ENCODE results near the gene SOX13. TPM values are rescaled to one million over a fixed set of nuclear protein-coding genes. Genes with fewer than 3 reads are reported as not detected.
A peak's percentile ranks its signal among the peaks of the same experiment; 100 is the strongest.
"Not testable (repeated sequence)": the region's sequence is repeated elsewhere in the genome, so short reads cannot be mapped to it uniquely, and the experiment has no call there.

Gene SOX13
- total and polyA plus RNA-seq, 8 donors: 12.0 to 27.2 (median 17.2) TPM

- DNase-seq (peak in 2 of 6 donors; percentile 5 to 20), ATAC-seq (no peak), FAIRE-seq (no peak)
- H3K27me3 ChIP-seq: no peaks in the 10 kb centered on the region
- no peaks in the 10 kb centered on the region for H3K4me1 ChIP-seq
- TF ChIP-seq, protein P1, sequence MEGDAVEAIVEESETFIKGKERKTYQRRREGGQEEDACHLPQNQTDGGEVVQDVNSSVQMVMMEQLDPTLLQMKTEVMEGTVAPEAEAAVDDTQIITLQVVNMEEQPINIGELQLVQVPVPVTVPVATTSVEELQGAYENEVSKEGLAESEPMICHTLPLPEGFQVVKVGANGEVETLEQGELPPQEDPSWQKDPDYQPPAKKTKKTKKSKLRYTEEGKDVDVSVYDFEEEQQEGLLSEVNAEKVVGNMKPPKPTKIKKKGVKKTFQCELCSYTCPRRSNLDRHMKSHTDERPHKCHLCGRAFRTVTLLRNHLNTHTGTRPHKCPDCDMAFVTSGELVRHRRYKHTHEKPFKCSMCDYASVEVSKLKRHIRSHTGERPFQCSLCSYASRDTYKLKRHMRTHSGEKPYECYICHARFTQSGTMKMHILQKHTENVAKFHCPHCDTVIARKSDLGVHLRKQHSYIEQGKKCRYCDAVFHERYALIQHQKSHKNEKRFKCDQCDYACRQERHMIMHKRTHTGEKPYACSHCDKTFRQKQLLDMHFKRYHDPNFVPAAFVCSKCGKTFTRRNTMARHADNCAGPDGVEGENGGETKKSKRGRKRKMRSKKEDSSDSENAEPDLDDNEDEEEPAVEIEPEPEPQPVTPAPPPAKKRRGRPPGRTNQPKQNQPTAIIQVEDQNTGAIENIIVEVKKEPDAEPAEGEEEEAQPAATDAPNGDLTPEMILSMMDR (IDR thresholded peaks at IDR 0.05): no peak
- H3K9me3 ChIP-seq: no peaks in the 10 kb centered on the region
- intact Hi-C loops (cut with DNase I): no loop called here
- H3K27ac ChIP-seq: no peak overlapping the region
- WGBS, 2 donors: 81 to 82% methylated on average over 8 of the region's 8 CpGs
- H3K4me3 ChIP-seq: no peak overlapping the region
- H3K36me3 ChIP-seq: no peaks in the 10 kb centered on the region
Measured at GRCh38 chr1:204045430-204045829, 27.5 kb upstream of the SOX13 start.

DNA sequence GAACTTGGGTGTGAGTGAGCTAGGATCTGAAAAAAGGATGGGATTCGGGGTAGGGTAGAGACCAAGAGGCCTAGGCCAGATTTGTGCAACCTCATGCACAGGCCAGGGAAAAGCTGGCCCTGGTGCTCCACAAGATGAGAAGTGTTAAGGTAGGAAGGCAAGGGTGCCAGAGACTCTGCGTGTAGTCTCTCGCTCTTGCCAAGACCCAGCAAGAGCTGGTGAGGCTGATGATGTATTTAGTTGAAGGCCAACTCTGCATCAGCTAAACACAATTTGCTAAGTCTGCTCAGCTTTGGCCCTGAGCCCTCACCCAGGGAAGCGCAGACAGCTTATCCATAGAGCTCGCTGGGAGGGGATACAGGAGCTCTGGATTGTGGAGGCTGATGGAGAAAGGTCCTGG is 26.6 kb upstream of the SOX13 start:
- TF ChIP-seq, protein P1 (IDR thresholded peaks at IDR 0.05): no peak
- ATAC-seq (no peak), DNase-seq (no peak), FAIRE-seq (no peak)
- H3K4me3 ChIP-seq: no peak overlapping the region
- no peaks in the 10 kb centered on the region for H3K9me3 ChIP-seq
- intact Hi-C loops (cut with DNase I): no loop called here
- H3K36me3 ChIP-seq: no peaks in the 10 kb centered on the region
- 90 to 96% methylated on average over 5 of the region's 5 CpGs for WGBS, 2 donors
- H3K27ac ChIP-seq: no peak overlapping the region
- no peaks in the 10 kb centered on the region for H3K27me3 ChIP-seq
- no peaks in the 10 kb centered on the region for H3K4me1 ChIP-seq

GRCh38 chr1:204048796-204049195 is 24.1 kb upstream of the SOX13 start:
- WGBS, 2 donors: 82 to 94% methylated on average over 3 of the region's 3 CpGs
- FAIRE-seq; H3K9me3 ChIP-seq; ATAC-seq; H3K36me3 ChIP-seq; DNase-seq; intact Hi-C loops (cut with DNase I); H3K27ac ChIP-seq; H3K4me3 ChIP-seq; H3K4me1 ChIP-seq; H3K27me3 ChIP-seq: not testable (repeated sequence)

DNA sequence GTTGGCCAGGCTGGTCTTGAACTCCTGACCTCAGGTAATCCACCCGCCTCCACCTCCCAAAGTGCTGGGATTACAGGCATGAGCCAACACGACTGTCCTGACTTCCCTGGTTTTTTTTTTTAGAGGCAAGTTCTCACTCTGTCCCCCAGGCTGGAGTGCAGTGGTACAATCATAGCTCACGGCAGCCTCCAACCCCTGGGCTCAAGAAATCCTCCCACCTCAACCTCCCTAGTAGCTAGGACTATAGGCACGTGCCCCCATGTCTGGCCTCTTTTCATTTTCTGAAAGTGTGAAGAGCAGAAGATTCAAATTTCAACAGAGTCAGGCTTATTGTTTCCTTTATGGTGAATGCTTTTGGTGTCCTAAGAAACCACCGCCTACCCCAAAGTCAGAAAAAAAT is 21.7 kb upstream of the SOX13 start:
- TF ChIP-seq, protein P1 (IDR thresholded peaks at IDR 0.05): no peak
- Histone ChIP-seq H3K4me3 (no peak overlapping the region), H3K4me1 (no peaks in the 10 kb centered on the region), H3K36me3 (no peaks in the 10 kb centered on the region), H3K27ac (no peak overlapping the region), H3K27me3 (no peaks in the 10 kb centered on the region), H3K9me3 (no peaks in the 10 kb centered on the region)
- intact Hi-C loops (cut with DNase I): no loop called here
- DNase-seq (no peak), FAIRE-seq (no peak), ATAC-seq (no peak)
- WGBS, 2 donors: 84 to 96% methylated on average over 5 of the region's 5 CpGs

GRCh38 chr1:204051718-204052117 is 21.2 kb upstream of the SOX13 start:
- Histone ChIP-seq H3K27ac (no peak overlapping the region), H3K4me3 (no peak overlapping the region), H3K9me3 (no peaks in the 10 kb centered on the region), H3K4me1 (no peaks in the 10 kb centered on the region), H3K27me3 (no peaks in the 10 kb centered on the region), H3K36me3 (no peaks in the 10 kb centered on the region)
- intact Hi-C loops (cut with DNase I): no loop called here
- no peak for DNase-seq
- ATAC-seq: no peak
- TF ChIP-seq, protein P1 (IDR thresholded peaks at IDR 0.05): no peak
- FAIRE-seq: no peak

DNA sequence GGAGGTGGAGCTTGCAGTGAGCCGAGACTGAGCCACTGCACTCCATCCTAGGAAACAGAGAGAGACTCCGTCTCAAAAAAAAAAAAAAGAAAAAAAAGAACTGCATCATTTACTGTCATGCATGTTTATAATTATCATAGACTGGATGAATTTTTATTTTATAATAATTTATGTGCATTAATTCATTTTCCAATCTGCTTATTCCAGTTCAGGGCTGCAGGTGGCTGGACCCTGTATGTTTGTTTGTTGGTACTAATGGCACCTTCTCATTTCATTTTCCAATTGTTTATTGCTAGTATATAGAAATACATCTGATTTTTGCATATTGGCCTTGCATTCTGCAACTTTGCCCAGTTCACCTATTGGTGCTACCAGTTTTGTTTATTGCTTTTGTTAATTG is 19.0 kb upstream of the SOX13 start:
- FAIRE-seq (no peak), DNase-seq (no peak), ATAC-seq (no peak)
- no peak overlapping the region for H3K27ac ChIP-seq
- WGBS, 2 donors: 89 to 100% methylated on average over 1 to 2 of the region's 2 CpGs
- intact Hi-C loops (cut with DNase I): no loop called here
- TF ChIP-seq, protein P1 (IDR thresholded peaks at IDR 0.05): no peak
- H3K9me3 ChIP-seq: no peaks in the 10 kb centered on the region
- no peaks in the 10 kb centered on the region for H3K4me1 ChIP-seq
- no peaks in the 10 kb centered on the region for H3K36me3 ChIP-seq
- H3K4me3 ChIP-seq: no peak overlapping the region
- no peaks in the 10 kb centered on the region for H3K27me3 ChIP-seq

All from pancreas (tissue), 10 donors.